Trophoblast cell (in vitro differentiated cells and primary cell): Measurements from ENCODE around the gene ESR2.

ENCODE experiments used
- DNase-seq, 2 donors: peaks; one replicate each; pipeline ENCODE4 v3.0.0-alpha.2; 2016
- H2AFZ ChIP-seq: 2 replicates; pipeline ENCODE4 v1.6.1; 2013; ENCODE audit warnings: low read length, moderate library complexity, mild to moderate bottlenecking; ENCODE audit not compliant: insufficient read depth, poor library complexity
- H2AK5ac ChIP-seq: 2 replicates; pipeline ENCODE4 v1.6.1; 2013; ENCODE audit warnings: mild to moderate bottlenecking, low read length
- H2BK120ac ChIP-seq: 2 replicates; pipeline ENCODE4 v1.6.1; 2013; ENCODE audit warnings: low read length, mild to moderate bottlenecking, moderate library complexity; ENCODE audit not compliant: insufficient read depth, poor library complexity
- H2BK12ac ChIP-seq: 2 replicates; pipeline ENCODE4 v1.6.1; 2013; ENCODE audit warnings: mild to moderate bottlenecking, low read length, moderate library complexity
- H2BK5ac ChIP-seq: 2 replicates; pipeline ENCODE4 v1.6.1; 2013; ENCODE audit warnings: low read length, low read depth, moderate library complexity, mild to moderate bottlenecking; ENCODE audit not compliant: poor library complexity
- H3K14ac ChIP-seq: 2 replicates; pipeline ENCODE4 v1.6.1; 2013; ENCODE audit warnings: mild to moderate bottlenecking, low read length
- H3K18ac ChIP-seq: 2 replicates; pipeline ENCODE4 v1.6.1; 2013; ENCODE audit warnings: mild to moderate bottlenecking, low read length
- H3K23ac ChIP-seq: 2 replicates; pipeline ENCODE4 v1.6.1; 2013; ENCODE audit warnings: low read length
- H3K27ac ChIP-seq: 2 replicates; pipeline ENCODE4 v1.5.1; 2013; ENCODE audit warnings: low read depth, mild to moderate bottlenecking, inconsistent platforms, low read length, moderate library complexity
- H3K27me3 ChIP-seq: 2 replicates; pipeline ENCODE4 v1.6.1; 2013; ENCODE audit warnings: inconsistent platforms, mild to moderate bottlenecking, low read length, moderate library complexity; ENCODE audit not compliant: insufficient read depth
- H3K36me3 ChIP-seq, 2 experiments: 1 replicate in 1 of 2; 2 replicates in 1 of 2; pipeline ENCODE4 v1.6.1; 2013; ENCODE audit warnings: low read length in 2 of 2, mild to moderate bottlenecking in 2 of 2, moderate library complexity in 1 of 2; ENCODE audit not compliant: insufficient read depth in 2 of 2, control insufficient read depth in 1 of 2
- H3K4ac ChIP-seq: 2 replicates; pipeline ENCODE4 v1.6.1; 2013; ENCODE audit warnings: low read depth, mild to moderate bottlenecking, low read length, moderate library complexity
- H3K4me1 ChIP-seq, 2 experiments: 1 replicate in 1 of 2; 2 replicates in 1 of 2; pipeline ENCODE4 v1.6.1; 2013; ENCODE audit warnings: low read length in 2 of 2, mild to moderate bottlenecking in 2 of 2, moderate library complexity in 1 of 2; ENCODE audit not compliant: insufficient read depth in 2 of 2, control insufficient read depth in 1 of 2
- H3K4me2 ChIP-seq: 2 replicates; pipeline ENCODE4 v1.6.1; 2013; ENCODE audit warnings: inconsistent platforms, mild to moderate bottlenecking, low read length, moderate library complexity
- H3K4me3 ChIP-seq: 2 replicates; pipeline ENCODE4 v1.5.1; 2013; ENCODE audit warnings: mild to moderate bottlenecking, low read depth, low read length, inconsistent platforms
- H3K79me1 ChIP-seq: one replicate; pipeline ENCODE4 v1.6.1; 2013; ENCODE audit warnings: low read length
- H3K79me2 ChIP-seq: 2 replicates; pipeline ENCODE4 v1.6.1; 2013; ENCODE audit warnings: low read length, mild to moderate bottlenecking; ENCODE audit not compliant: control insufficient read depth, insufficient read depth, poor library complexity
- H3K9ac ChIP-seq: 2 replicates; pipeline ENCODE4 v1.6.1; 2013; ENCODE audit warnings: mild to moderate bottlenecking, low read length
- H3K9me3 ChIP-seq: 2 replicates; pipeline ENCODE4 v1.6.1; 2013; ENCODE audit warnings: low read depth, mild to moderate bottlenecking, control low read depth, inconsistent platforms, low read length; ENCODE audit not compliant: insufficient read depth
- H4K12ac ChIP-seq: 2 replicates; pipeline ENCODE4 v1.6.1; 2013; ENCODE audit warnings: low read depth, mild to moderate bottlenecking, low read length, moderate library complexity
- H4K8ac ChIP-seq: 2 replicates; pipeline ENCODE4 v1.6.1; 2013; ENCODE audit warnings: low read depth, mild to moderate bottlenecking, low read length, moderate library complexity
- H4K91ac ChIP-seq: one replicate; pipeline ENCODE4 v1.6.1; 2013; ENCODE audit warnings: low read depth, mild to moderate bottlenecking, low read length, moderate library complexity
- WGBS: extraction: QIAGEN DNeasy Blood & Tissue Kit; methylation state at CpG from one replicate; pipeline ENCODE4 v1.1.7; 2013; ENCODE audit warnings: missing lambda C conversion rate; ENCODE audit not compliant: insufficient read length, insufficient coverage; ENCODE audit errors: extremely low coverage; 5-methylcytosine and 5-hydroxymethylcytosine counted together

The ESR2 gene

GRCh38 chr14:64196814-64197411 lies 97.3 kb downstream of the ESR2 start:
- no peak overlapping the region for H3K27ac ChIP-seq

GRCh38 chr14:64196056-64196455 lies 98.1 kb downstream of the ESR2 start:
- WGBS, result no CpG with 5 or more reads among the region's 5 CpGs
- no peak for DNase-seq
- Histone ChIP-seq H3K14ac (no peak overlapping the region), H2AK5ac (no peak overlapping the region), H3K9ac (no peak overlapping the region), H4K8ac (no peak overlapping the region), H2AFZ (no peak overlapping the region), H3K4me3 (no peak overlapping the region), H3K4me2 (no peak overlapping the region), H3K23ac (no peak overlapping the region), H3K79me2 (no peaks in the 10 kb centered on the region), H3K27ac (no peak overlapping the region), H3K18ac (no peak overlapping the region), H3K9me3 (no peaks in the 10 kb centered on the region), H2BK12ac (no peak overlapping the region), H2BK5ac (no peak overlapping the region), H3K27me3 (no peaks in the 10 kb centered on the region), H3K4ac (no peak overlapping the region), H4K91ac (no peak overlapping the region), H2BK120ac (no peak overlapping the region), H3K36me3 (no peaks in the 10 kb centered on the region), H3K79me1 (no peaks in the 10 kb centered on the region), H4K12ac (no peak overlapping the region), H3K4me1 (peaks cover 12 to 18% of the 10 kb centered on the region in 2 experiments)

More at GRCh38 chr14:64196814-64197411, 97.3 kb downstream of the ESR2 start:
- Histone ChIP-seq H2AFZ (peak overlapping the region; percentile 30), H3K18ac (no peak overlapping the region), H3K4ac (no peak overlapping the region), H2BK12ac (no peak overlapping the region), H4K12ac (peak overlapping the region; percentile 51), H3K4me1 (peaks cover 18 to 24% of the 10 kb centered on the region in 2 experiments), H2AK5ac (no peak overlapping the region), H4K8ac (no peak overlapping the region), H4K91ac (no peak overlapping the region), H3K79me2 (no peaks in the 10 kb centered on the region), H3K36me3 (peaks cover 0 to 1% of the 10 kb centered on the region in 2 experiments), H2BK5ac (no peak overlapping the region), H3K79me1 (no peaks in the 10 kb centered on the region), H3K23ac (no peak overlapping the region), H3K4me2 (peak overlapping the region; percentile 72), H3K4me3 (peak overlapping the region; percentile 62), H3K14ac (no peak overlapping the region), H3K9me3 (no peaks in the 10 kb centered on the region), H3K27me3 (no peaks in the 10 kb centered on the region), H3K9ac (no peak overlapping the region), H2BK120ac (no peak overlapping the region)
- DNase-seq, result no peak
- no CpG with 5 or more reads among the region's 20 CpGs for WGBS

GRCh38 chr14:64195199-64195598 lies 99.0 kb downstream of the ESR2 start:
- H2BK12ac ChIP-seq, result no peak overlapping the region
- H2BK5ac ChIP-seq, result no peak overlapping the region
- no peak overlapping the region for H3K4ac ChIP-seq
- H4K91ac ChIP-seq, result no peak overlapping the region
- H3K4me2 ChIP-seq, result no peak overlapping the region
- H3K23ac ChIP-seq, result no peak overlapping the region
- no peaks in the 10 kb centered on the region for H3K79me1 ChIP-seq
- no peaks in the 10 kb centered on the region for H3K27me3 ChIP-seq
- no peak overlapping the region for H3K9ac ChIP-seq
- no peak overlapping the region for H2BK120ac ChIP-seq
- no CpG with 5 or more reads among the region's 2 CpGs for WGBS
- H3K4me3 ChIP-seq, result no peak overlapping the region
- no peaks in the 10 kb centered on the region for H3K79me2 ChIP-seq
- no peak overlapping the region for H3K18ac ChIP-seq
- no peak overlapping the region for H4K8ac ChIP-seq
- H2AK5ac ChIP-seq, result no peak overlapping the region
- H3K4me1 ChIP-seq, result peaks cover 5 to 10% of the 10 kb centered on the region in 2 experiments
- no peak for DNase-seq
- H2AFZ ChIP-seq, result no peak overlapping the region
- H3K14ac ChIP-seq, result no peak overlapping the region
- H3K9me3 ChIP-seq, result no peaks in the 10 kb centered on the region
- no peak overlapping the region for H3K27ac ChIP-seq
- H3K36me3 ChIP-seq, result no peaks in the 10 kb centered on the region
- no peak overlapping the region for H4K12ac ChIP-seq

GRCh38 chr14:64194404-64194803 lies 99.8 kb downstream of the ESR2 start:
- H3K79me2 ChIP-seq, result no peaks in the 10 kb centered on the region
- no peak overlapping the region for H2BK12ac ChIP-seq
- H4K8ac ChIP-seq, result no peak overlapping the region
- H3K18ac ChIP-seq, result no peak overlapping the region
- H2BK5ac ChIP-seq, result no peak overlapping the region
- H3K9me3 ChIP-seq, result no peaks in the 10 kb centered on the region
- H3K36me3 ChIP-seq, result peaks cover 0 to 1% of the 10 kb centered on the region in 2 experiments
- H2AFZ ChIP-seq, result no peak overlapping the region
- H3K4me2 ChIP-seq, result no peak overlapping the region
- H3K4ac ChIP-seq, result no peak overlapping the region
- no peak overlapping the region for H2AK5ac ChIP-seq
- H4K91ac ChIP-seq, result no peak overlapping the region
- H3K4me3 ChIP-seq, result no peak overlapping the region
- no CpG with 5 or more reads among the region's 3 CpGs for WGBS
- H3K14ac ChIP-seq, result no peak overlapping the region
- no peaks in the 10 kb centered on the region for H3K79me1 ChIP-seq
- peak overlapping the region; percentile 46 for H2BK120ac ChIP-seq
- H3K23ac ChIP-seq, result no peak overlapping the region
- no peaks in the 10 kb centered on the region for H3K27me3 ChIP-seq
- no peak overlapping the region for H4K12ac ChIP-seq
- H3K9ac ChIP-seq, result no peak overlapping the region
- peak; percentile 76 to 89 for DNase-seq
- peaks cover 3 to 6% of the 10 kb centered on the region in 2 experiments for H3K4me1 ChIP-seq
- no peak overlapping the region for H3K27ac ChIP-seq
